A549 treated with DMSO at 1 μM for 4 hours (cell line): ENCODE measurements around the gene ADIPOR1. TPM values are rescaled to one million over a fixed set of nuclear protein-coding genes. Genes with fewer than 3 reads are reported as not detected.

Experiments used
- total RNA-seq: library from RNA; stranded (reverse); fragments of 200-300 nt; extraction: Qiagen RNA extraction; gene quantifications from 5 replicates; pipeline ENCODE4 v1.2.3, GENCODE V29; 2022; ENCODE audit warnings: low read depth

Gene ADIPOR1
- total RNA-seq: 59.5 to 72.0 TPM (median 71.2 TPM) in 5 replicates

GRCh38 chr1:202957733-202958543, at the start of gene ADIPOR1:
ADIPOR1 (minus strand) TSS chr1:202958312; CDS start chr1:202951070, 7,242 bp downstream.

GRCh38 chr1:203006948-203007871, 49.1 kb upstream of the ADIPOR1 start, which contains the start of gene TMEM183A:
TMEM183A (plus strand) TSS chr1:203007374; CDS start chr1:203007466, 92 bp downstream.

GRCh38 chr1:202926581-202927491, 31.3 kb downstream of the ADIPOR1 start, which contains the start of gene KLHL12:
KLHL12 (minus strand) TSS chr1:202927234; CDS start chr1:202925162, 2,072 bp downstream.

Other genes starting within 250 kb of the ADIPOR1 start
- gene SYT2, start 247.9 kb downstream of the ADIPOR1 start, total RNA-seq: 0.01 to 0.05 TPM (median 0.03 TPM) in 5 replicates
- 14.8 to 20.7 TPM (median 18.7 TPM) in 5 replicates for gene KDM5B, start 149.9 kb downstream of the ADIPOR1 start, total RNA-seq
- 2.5 to 4.3 TPM (median 3.4 TPM) in 5 replicates for gene PCAT6, start 147.4 kb downstream of the ADIPOR1 start, total RNA-seq
- gene RABIF, start 69.2 kb downstream of the ADIPOR1 start, total RNA-seq: 13.6 to 15.1 TPM (median 14.1 TPM) in 5 replicates
- gene KLHL12, start 31.1 kb downstream of the ADIPOR1 start, total RNA-seq: 16.8 to 20.6 TPM (median 18.8 TPM) in 5 replicates
- gene CYB5R1, start 8.9 kb upstream of the ADIPOR1 start, total RNA-seq: 20.9 to 24.3 TPM (median 21.7 TPM) in 5 replicates
- 47.8 to 54.5 TPM (median 50.0 TPM) in 5 replicates for gene TMEM183A, start 49.1 kb upstream of the ADIPOR1 start, total RNA-seq
- 0.21 to 0.74 TPM (median 0.40 TPM) in 5 replicates for gene PPFIA4, start 68.2 kb upstream of the ADIPOR1 start, total RNA-seq
- gene MYOG, start 127.7 kb upstream of the ADIPOR1 start, total RNA-seq: not detected in 5 replicates
- gene ADORA1, start 169.4 kb upstream of the ADIPOR1 start, total RNA-seq: 0.62 to 1.5 TPM (median 1.3 TPM) in 5 replicates
- not detected in 5 replicates for gene MYBPH, start 217.5 kb upstream of the ADIPOR1 start, total RNA-seq
- gene CHI3L1, start 228.4 kb upstream of the ADIPOR1 start, total RNA-seq: not detected in 5 replicates